HepG2 (cell line): ENCODE measurements around the gene MTA2. TPM values are rescaled to one million over a fixed set of nuclear protein-coding genes. Genes with fewer than 3 reads are reported as not detected.

Experiments used
- ATAC-seq: fragments of 200-7000 bp; cut with Tn5 transposase; 3 replicates; pipeline ENCODE4 v1.9.1; 2020; ENCODE audit warnings: mild to moderate bottlenecking, moderate library complexity
- BruUV-seq: library from RNA; stranded (reverse); fragments of 400-500 nt; replicated peaks from 2 replicates; lab custom pipeline; 2021; lab: Mats Ljungman, UMichigan
- CTCF ChIA-PET: fragments of 300-600 bp; formaldehyde crosslinking; extraction: SDS; loops from one replicate; lab custom pipeline; 2021; ENCODE audit warnings: low total read pairs, inconsistent platforms, low intra/inter-chr PET ratio; lab: Yijun Ruan, JAX
- POLR2A ChIA-PET: fragments of 350-600 bp; sonication (Branson Sonifier 250); formaldehyde crosslinking; loops from one replicate; lab custom pipeline; 2020; ENCODE audit warnings: antibody characterized with exemption, inconsistent platforms; lab: Yijun Ruan, JAX
- DNase-seq: peaks from one replicate; pipeline ENCODE4 v3.0.0-alpha.2; 2015; ENCODE audit warnings: low spot score
- FAIRE-seq: peaks from 3 replicates; lab custom pipeline; 2011; peaks lifted over from hg19 to GRCh38; lab: Jason Lieb, UNC
- H2AFZ ChIP-seq: one replicate; pipeline ENCODE4 v1.6.1; 2011; ENCODE audit warnings: low read length, inconsistent platforms
- H3K27ac ChIP-seq: fragments of 300-600 bp; 3 replicates; pipeline ENCODE4 v1.8.0; 2011; ENCODE audit warnings: mixed run types, mild to moderate bottlenecking, mixed read lengths, low read length, inconsistent platforms; ENCODE audit not compliant: insufficient read depth; ENCODE audit errors: extremely low read length
- H3K27me3 ChIP-seq, 2 experiments: fragments of 200-600 bp in 1 of 2; 2 replicates in 1 of 2; 3 replicates in 1 of 2; pipeline versions ENCODE4 v1.6.0 to v1.8.0; 2011; ENCODE audit warnings: low read length in 2 of 2, mild to moderate bottlenecking in 2 of 2, moderate library complexity in 2 of 2, inconsistent platforms in 1 of 2; ENCODE audit not compliant: insufficient read depth in 2 of 2, control insufficient read depth in 1 of 2
- H3K36me3 ChIP-seq, 2 experiments: fragments of 200-600 bp in 1 of 2; replicated peaks in 1 of 2; 2 replicates in 1 of 2; 3 replicates in 1 of 2; pipeline versions ENCODE4 v1.5.1 to v1.8.0; 2011; ENCODE audit warnings: low read length in 2 of 2, inconsistent platforms in 1 of 2; ENCODE audit not compliant: insufficient read depth in 2 of 2, control insufficient read depth in 1 of 2
- H3K4me1 ChIP-seq: 2 replicates; pipeline ENCODE4 v1.5.1; 2012; ENCODE audit warnings: low read length, inconsistent platforms; ENCODE audit not compliant: insufficient read depth
- H3K4me2 ChIP-seq: 2 replicates; pipeline ENCODE4 v1.6.0; 2011; ENCODE audit warnings: low read depth, low read length, inconsistent platforms
- H3K4me3 ChIP-seq, 3 experiments: fragments of 200-600 bp in 1 of 3; sonication (generic), shearing (Covaris generic) in 1 of 3; replicated peaks in 1 of 3; 2 replicates each; pipeline ENCODE4 v1.5.1; 2011 to 2016; ENCODE audit warnings: low read length in 3 of 3, inconsistent platforms in 2 of 3, low read depth in 2 of 3, mild to moderate bottlenecking in 2 of 3, control low read depth in 1 of 3, mixed read lengths in 1 of 3; ENCODE audit not compliant: insufficient read depth in 1 of 3
- H3K79me2 ChIP-seq: one replicate; pipeline ENCODE4 v1.6.1; 2011; ENCODE audit warnings: low read length, inconsistent platforms; ENCODE audit not compliant: insufficient read depth
- H3K9ac ChIP-seq: 2 replicates; pipeline ENCODE4 v1.6.0; 2011; ENCODE audit warnings: mild to moderate bottlenecking, low read depth, low read length, inconsistent platforms; ENCODE audit not compliant: insufficient read depth
- H3K9me3 ChIP-seq: 2 replicates; pipeline ENCODE4 v1.5.1; 2012; ENCODE audit warnings: mild to moderate bottlenecking, low read length
- H4K20me1 ChIP-seq: 2 replicates; pipeline ENCODE4 v1.6.0; 2011; ENCODE audit warnings: inconsistent platforms, mild to moderate bottlenecking, low read length, moderate library complexity; ENCODE audit not compliant: insufficient read depth
- ARID2 ChIP-seq: sonication (generic); formaldehyde crosslinking; IDR thresholded peaks from 2 replicates; pipeline ENCODE4 v1.8.1; 2022; ENCODE audit warnings: mild to moderate bottlenecking, missing genetic modification reagents, borderline replicate concordance
- HOXD1 ChIP-seq: sonication (generic); formaldehyde crosslinking; IDR thresholded peaks from 2 replicates; pipeline ENCODE4 v1.5.0; 2020; ENCODE audit warnings: missing genetic modification reagents
- KDM1A ChIP-seq: IDR thresholded peaks from 2 replicates; pipeline ENCODE4 v1.6.1; 2016; ENCODE audit warnings: missing compliant biosample characterization
- ZNF766 ChIP-seq: sonication (generic); formaldehyde crosslinking; IDR thresholded peaks from 2 replicates; pipeline ENCODE4 v1.5.0; 2020; ENCODE audit warnings: missing genetic modification reagents, borderline replicate concordance
- ZNF768 ChIP-seq: sonication (generic); formaldehyde crosslinking; IDR thresholded peaks from 2 replicates; pipeline ENCODE4 v1.4.0; 2020; ENCODE audit warnings: missing genetic modification reagents
- ZNF850 ChIP-seq: sonication (generic); formaldehyde crosslinking; conservative IDR thresholded peaks from 2 replicates; pipeline ENCODE4 v1.9.0; 2021; ENCODE audit warnings: mild to moderate bottlenecking, missing genetic modification reagents
- ZNF891 ChIP-seq: sonication (generic); formaldehyde crosslinking; IDR thresholded peaks from 2 replicates; pipeline ENCODE4 v1.5.0; 2020; ENCODE audit warnings: mild to moderate bottlenecking, missing genetic modification reagents
- WGBS: methylation state at CpG from one replicate; pipeline ENCODE4 v1.1.6; 2017; ENCODE audit warnings: low lambda C conversion rate; 5-methylcytosine and 5-hydroxymethylcytosine counted together
- in situ Hi-C: cut with HindIII; loops from 2 replicates; pipeline ENCODE4 v1.10.0; 2017; ENCODE audit warnings: low pct_unique_long_range_greater_than_20kb; ENCODE audit not compliant: extremely low pct_ligation_motif_present
- intact Hi-C: fragments of 100-400 bp; cut with micrococcal nuclease; formaldehyde crosslinking; loops from one replicate; pipeline ENCODE4 v1.10.0; 2022; ENCODE audit not compliant: unreplicated experiment
- polyA plus RNA-seq, 8 experiments: library from polyadenylated mRNA; depleted of rRNA in 3 of 8; stranded (reverse) in 7 of 8; unstranded in 1 of 8; fragments of >200 nt; fragmentation: Illumina TruSeq in 4 of 8; extraction: Trizol in 4 of 8; gene quantifications; 2 replicates each; pipeline versions ENCODE4 v1.2.1 to v1.2.3, GENCODE V29; 2011 to 2016; ENCODE audit warnings: low read depth in 4 of 8, missing spikeins in 1 of 8, mixed read lengths in 1 of 8; ENCODE audit not compliant: insufficient read depth in 1 of 8
- total RNA-seq, 5 experiments: library from RNA; depleted of rRNA; stranded (reverse); fragments of >200 nt; fragmentation: Illumina TruSeq; extraction: Trizol; gene quantifications; 2 replicates each; pipeline ENCODE4 v1.2.3, GENCODE V29; 2016; ENCODE audit warnings: low read depth in 1 of 5
- TF ChIP-seq, protein P1 (sequence below): sonication (generic); formaldehyde crosslinking; IDR thresholded peaks from 2 replicates; pipeline ENCODE4 v1.4.0; 2020; ENCODE audit warnings: missing genetic modification reagents
- TF ChIP-seq, protein P2 (sequence below): sonication (generic); formaldehyde crosslinking; IDR thresholded peaks from 2 replicates; pipeline ENCODE4 v1.8.1; 2023; ENCODE audit warnings: missing genetic modification reagents, mild to moderate bottlenecking, borderline replicate concordance
- TF ChIP-seq, protein P3 (sequence below): sonication (generic); formaldehyde crosslinking; IDR thresholded peaks from 2 replicates; pipeline ENCODE4 v1.8.0; 2022; ENCODE audit warnings: mild to moderate bottlenecking, missing genetic modification reagents, borderline replicate concordance
- TF ChIP-seq, protein P4 (sequence below): sonication (generic); formaldehyde crosslinking; IDR thresholded peaks from 2 replicates; pipeline ENCODE4 v1.5.0; 2020; ENCODE audit warnings: mild to moderate bottlenecking, missing genetic modification reagents
- TF ChIP-seq, protein P5 (sequence below): IDR thresholded peaks from 2 replicates; pipeline ENCODE4 v1.6.1; 2016; ENCODE audit warnings: mild to moderate bottlenecking, missing biosample characterization, missing genetic modification reagents

MTA2 gene
- total and polyA plus RNA-seq, 2 of the 13 experiments (the other 11 are each of a cell fraction or from before 2014, with no cell fraction given): 14.0 to 70.0 TPM

DNA sequence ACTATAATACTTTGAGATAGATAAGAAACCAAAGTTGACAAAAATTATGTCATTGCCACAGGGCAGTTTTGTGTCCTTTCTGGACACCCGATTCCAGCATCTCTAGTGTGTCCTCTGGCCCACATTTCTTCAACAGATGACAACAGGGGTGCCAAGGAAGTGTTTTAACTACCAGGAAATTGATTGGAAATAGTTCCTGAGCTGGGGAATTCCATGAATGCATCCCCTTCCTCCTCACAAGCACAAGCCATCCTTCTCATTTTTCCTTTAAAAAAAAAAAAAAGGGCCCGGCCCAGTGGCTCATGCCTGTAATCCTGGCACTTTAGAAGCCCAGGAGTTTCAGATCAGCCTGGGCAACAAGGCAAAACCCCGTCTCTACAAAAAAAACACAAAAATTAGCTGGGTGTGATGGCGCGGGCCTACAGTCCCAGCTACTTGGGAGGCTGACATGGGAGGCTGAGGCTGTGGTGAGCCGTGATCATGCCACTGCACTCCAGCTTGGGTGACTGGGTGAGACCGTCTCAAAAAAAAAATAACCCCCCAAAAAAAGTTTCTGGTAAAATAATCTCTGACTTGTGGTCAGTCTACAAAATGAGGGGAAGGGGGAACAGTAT is 20.9 kb upstream of the MTA2 start:
- 0 out of 6 replicates have a peak overlapping the region, but pooled peaks of 2 of the 3 experiments have one; percentile 29 to 90 for H3K4me3 ChIP-seq
- peak overlapping the region; percentile 64 for H3K27ac ChIP-seq
- no peaks in the 10 kb centered on the region; a peak in 1 of 5 replicates for H3K27me3 ChIP-seq
- ChIA-PET POLR2A (interaction anchor here (0.7 to 4.5 kb wide), 21 partner anchors 9 to 234 kb away, joined by 3 to 80 read pairs (median 8); partner anchors contain the start of genes C11orf98, CSKMT, EEF1G and EML3), CTCF (interaction anchor here (0.7 to 1.9 kb wide), 2 partner anchors 10 to 106 kb away, joined by 4 to 6 read pairs; partner anchors contain the start of genes EML3 and ROM1)
- intact Hi-C loops (no loop called here), in situ Hi-C loops (no loop called here)
- DNase-seq (no peak), FAIRE-seq (no peak), ATAC-seq (no peak)
- peak overlapping the region; percentile 44 for H3K9ac ChIP-seq
- H3K79me2 ChIP-seq: peaks cover 4% of the 10 kb centered on the region
- 97% methylated on average over 7 of the region's 7 CpGs for WGBS
- no peaks in the 10 kb centered on the region for H3K9me3 ChIP-seq
- H3K4me1 ChIP-seq: peaks cover 21% of the 10 kb centered on the region
- H3K36me3 ChIP-seq: peaks cover 14 to 26% of the 10 kb centered on the region in 2 experiments
- no peak overlapping the region for H2AFZ ChIP-seq
- H3K4me2 ChIP-seq: peak overlapping the region; percentile 93
- no peaks in the 10 kb centered on the region for H4K20me1 ChIP-seq
- BruUV-seq: no TSS peak
- TF ChIP-seq ZNF766 (CRISPR knock-in tag): no peak
- TF ChIP-seq ZNF891 (CRISPR knock-in tag): no peak
- TF ChIP-seq, protein P1, sequence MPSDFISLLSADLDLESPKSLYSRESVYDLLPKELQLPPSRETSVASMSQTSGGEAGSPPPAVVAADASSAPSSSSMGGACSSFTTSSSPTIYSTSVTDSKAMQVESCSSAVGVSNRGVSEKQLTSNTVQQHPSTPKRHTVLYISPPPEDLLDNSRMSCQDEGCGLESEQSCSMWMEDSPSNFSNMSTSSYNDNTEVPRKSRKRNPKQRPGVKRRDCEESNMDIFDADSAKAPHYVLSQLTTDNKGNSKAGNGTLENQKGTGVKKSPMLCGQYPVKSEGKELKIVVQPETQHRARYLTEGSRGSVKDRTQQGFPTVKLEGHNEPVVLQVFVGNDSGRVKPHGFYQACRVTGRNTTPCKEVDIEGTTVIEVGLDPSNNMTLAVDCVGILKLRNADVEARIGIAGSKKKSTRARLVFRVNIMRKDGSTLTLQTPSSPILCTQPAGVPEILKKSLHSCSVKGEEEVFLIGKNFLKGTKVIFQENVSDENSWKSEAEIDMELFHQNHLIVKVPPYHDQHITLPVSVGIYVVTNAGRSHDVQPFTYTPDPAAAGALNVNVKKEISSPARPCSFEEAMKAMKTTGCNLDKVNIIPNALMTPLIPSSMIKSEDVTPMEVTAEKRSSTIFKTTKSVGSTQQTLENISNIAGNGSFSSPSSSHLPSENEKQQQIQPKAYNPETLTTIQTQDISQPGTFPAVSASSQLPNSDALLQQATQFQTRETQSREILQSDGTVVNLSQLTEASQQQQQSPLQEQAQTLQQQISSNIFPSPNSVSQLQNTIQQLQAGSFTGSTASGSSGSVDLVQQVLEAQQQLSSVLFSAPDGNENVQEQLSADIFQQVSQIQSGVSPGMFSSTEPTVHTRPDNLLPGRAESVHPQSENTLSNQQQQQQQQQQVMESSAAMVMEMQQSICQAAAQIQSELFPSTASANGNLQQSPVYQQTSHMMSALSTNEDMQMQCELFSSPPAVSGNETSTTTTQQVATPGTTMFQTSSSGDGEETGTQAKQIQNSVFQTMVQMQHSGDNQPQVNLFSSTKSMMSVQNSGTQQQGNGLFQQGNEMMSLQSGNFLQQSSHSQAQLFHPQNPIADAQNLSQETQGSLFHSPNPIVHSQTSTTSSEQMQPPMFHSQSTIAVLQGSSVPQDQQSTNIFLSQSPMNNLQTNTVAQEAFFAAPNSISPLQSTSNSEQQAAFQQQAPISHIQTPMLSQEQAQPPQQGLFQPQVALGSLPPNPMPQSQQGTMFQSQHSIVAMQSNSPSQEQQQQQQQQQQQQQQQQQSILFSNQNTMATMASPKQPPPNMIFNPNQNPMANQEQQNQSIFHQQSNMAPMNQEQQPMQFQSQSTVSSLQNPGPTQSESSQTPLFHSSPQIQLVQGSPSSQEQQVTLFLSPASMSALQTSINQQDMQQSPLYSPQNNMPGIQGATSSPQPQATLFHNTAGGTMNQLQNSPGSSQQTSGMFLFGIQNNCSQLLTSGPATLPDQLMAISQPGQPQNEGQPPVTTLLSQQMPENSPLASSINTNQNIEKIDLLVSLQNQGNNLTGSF (CRISPR knock-in tag): no peak
- TF ChIP-seq, protein P2, sequence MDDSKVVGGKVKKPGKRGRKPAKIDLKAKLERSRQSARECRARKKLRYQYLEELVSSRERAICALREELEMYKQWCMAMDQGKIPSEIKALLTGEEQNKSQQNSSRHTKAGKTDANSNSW (CRISPR knock-in tag): no peak
- 0 out of 2 replicates have a peak, but pooled peaks have one; percentile 3 for TF ChIP-seq ZNF850 (CRISPR knock-in tag)
- TF ChIP-seq ZNF768: no peak
- TF ChIP-seq, protein P3, sequence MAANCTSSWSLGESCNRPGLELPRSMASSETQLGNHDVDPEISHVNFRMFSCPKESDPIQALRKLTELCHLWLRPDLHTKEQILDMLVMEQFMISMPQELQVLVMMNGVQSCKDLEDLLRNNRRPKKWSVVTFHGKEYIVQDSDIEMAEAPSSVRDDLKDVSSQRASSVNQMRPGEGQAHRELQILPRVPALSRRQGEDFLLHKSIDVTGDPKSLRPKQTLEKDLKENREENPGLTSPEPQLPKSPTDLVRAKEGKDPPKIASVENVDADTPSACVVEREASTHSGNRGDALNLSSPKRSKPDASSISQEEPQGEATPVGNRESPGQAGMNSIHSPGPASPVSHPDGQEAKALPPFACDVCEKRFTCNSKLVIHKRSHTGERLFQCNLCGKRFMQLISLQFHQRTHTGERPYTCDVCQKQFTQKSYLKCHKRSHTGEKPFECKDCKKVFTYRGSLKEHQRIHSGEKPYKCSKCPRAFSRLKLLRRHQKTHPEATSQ (CRISPR knock-in tag): no peak
- TF ChIP-seq HOXD1 (CRISPR knock-in tag): no peak
- TF ChIP-seq, protein P4, sequence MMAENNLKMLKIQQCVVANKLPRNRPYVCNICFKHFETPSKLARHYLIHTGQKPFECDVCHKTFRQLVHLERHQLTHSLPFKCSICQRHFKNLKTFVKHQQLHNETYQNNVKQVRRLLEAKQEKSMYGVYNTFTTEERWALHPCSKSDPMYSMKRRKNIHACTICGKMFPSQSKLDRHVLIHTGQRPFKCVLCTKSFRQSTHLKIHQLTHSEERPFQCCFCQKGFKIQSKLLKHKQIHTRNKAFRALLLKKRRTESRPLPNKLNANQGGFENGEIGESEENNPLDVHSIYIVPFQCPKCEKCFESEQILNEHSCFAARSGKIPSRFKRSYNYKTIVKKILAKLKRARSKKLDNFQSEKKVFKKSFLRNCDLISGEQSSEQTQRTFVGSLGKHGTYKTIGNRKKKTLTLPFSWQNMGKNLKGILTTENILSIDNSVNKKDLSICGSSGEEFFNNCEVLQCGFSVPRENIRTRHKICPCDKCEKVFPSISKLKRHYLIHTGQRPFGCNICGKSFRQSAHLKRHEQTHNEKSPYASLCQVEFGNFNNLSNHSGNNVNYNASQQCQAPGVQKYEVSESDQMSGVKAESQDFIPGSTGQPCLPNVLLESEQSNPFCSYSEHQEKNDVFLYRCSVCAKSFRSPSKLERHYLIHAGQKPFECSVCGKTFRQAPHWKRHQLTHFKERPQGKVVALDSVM (CRISPR knock-in tag): 0 out of 2 replicates have a peak, but pooled peaks have one; percentile 23
- TF ChIP-seq, protein P5, sequence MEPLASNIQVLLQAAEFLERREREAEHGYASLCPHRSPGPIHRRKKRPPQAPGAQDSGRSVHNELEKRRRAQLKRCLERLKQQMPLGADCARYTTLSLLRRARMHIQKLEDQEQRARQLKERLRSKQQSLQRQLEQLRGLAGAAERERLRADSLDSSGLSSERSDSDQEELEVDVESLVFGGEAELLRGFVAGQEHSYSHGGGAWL: no peak
- peak; percentile 9; the same call in 1 of the 2 replicates for TF ChIP-seq ARID2 (CRISPR knock-in tag)
- TF ChIP-seq KDM1A: no peak
